HepG2 (cell line): ENCODE measurements around the gene KLHL11. TPM values are rescaled to one million over a fixed set of nuclear protein-coding genes. Genes with fewer than 3 reads are reported as not detected.

Experiments used
- ETV5 ChIP-seq: IDR thresholded peaks from 2 replicates; pipeline ENCODE4 v1.6.1; 2018; ENCODE audit warnings: missing biosample characterization, missing genetic modification reagents, inconsistent platforms, borderline replicate concordance
- GZF1 ChIP-seq: sonication (generic); formaldehyde crosslinking; IDR thresholded peaks from 2 replicates; pipeline ENCODE4 v1.5.1; 2020; ENCODE audit warnings: mild to moderate bottlenecking, missing genetic modification reagents
- KIAA2018 ChIP-seq: sonication (generic); formaldehyde crosslinking; IDR thresholded peaks from 2 replicates; pipeline ENCODE4 v1.5.0; 2020; ENCODE audit warnings: mild to moderate bottlenecking, missing genetic modification reagents, borderline replicate concordance
- NFE2 ChIP-seq: sonication (generic); formaldehyde crosslinking; IDR thresholded peaks from 2 replicates; pipeline ENCODE4 v1.4.0; 2020; ENCODE audit warnings: missing genetic modification reagents
- REXO4 ChIP-seq: sonication (generic); formaldehyde crosslinking; IDR thresholded peaks from 2 replicates; pipeline ENCODE4 v1.8.0; 2022; ENCODE audit warnings: missing genetic modification reagents, mild to moderate bottlenecking, borderline replicate concordance
- RFX1 ChIP-seq: fragments of 450-650 bp; IDR thresholded peaks from 2 replicates; pipeline ENCODE4 v1.6.1; 2017
- RORA ChIP-seq: sonication (generic); formaldehyde crosslinking; IDR thresholded peaks from 2 replicates; pipeline ENCODE4 v1.5.0; 2020; ENCODE audit warnings: mild to moderate bottlenecking, missing genetic modification reagents, moderate library complexity
- SAP130 ChIP-seq: IDR thresholded peaks from 2 replicates; pipeline ENCODE4 v1.6.1; 2016; ENCODE audit warnings: low read depth
- SYNCRIP ChIP-seq: fragments of 200-400 bp; formaldehyde crosslinking; IDR thresholded peaks from 2 replicates; pipeline ENCODE4 v1.6.1; 2018; ENCODE audit warnings: mild to moderate bottlenecking, low read depth, low read length; ENCODE audit not compliant: insufficient read depth
- ZFP37 ChIP-seq: sonication (generic); formaldehyde crosslinking; IDR thresholded peaks from 2 replicates; pipeline ENCODE4 v1.4.0; 2020; ENCODE audit warnings: missing genetic modification reagents, borderline replicate concordance
- ZMAT5 ChIP-seq: sonication (generic); formaldehyde crosslinking; IDR thresholded peaks from 2 replicates; pipeline ENCODE4 v1.5.0; 2020; ENCODE audit warnings: mild to moderate bottlenecking, low read depth, missing genetic modification reagents, borderline replicate concordance
- ZNF546 ChIP-seq: sonication (generic); formaldehyde crosslinking; conservative IDR thresholded peaks from 2 replicates; pipeline ENCODE4 v1.8.1; 2023; ENCODE audit warnings: mild to moderate bottlenecking, missing genetic modification reagents
- ZNF572 ChIP-seq: sonication (generic); formaldehyde crosslinking; IDR thresholded peaks from 2 replicates; pipeline ENCODE4 v1.5.1; 2020; ENCODE audit warnings: mild to moderate bottlenecking, missing genetic modification reagents
- ZNF720 ChIP-seq: sonication (generic); formaldehyde crosslinking; IDR thresholded peaks from 2 replicates; pipeline ENCODE4 v1.4.0; 2020; ENCODE audit warnings: missing genetic modification reagents
- polyA plus RNA-seq, 8 experiments: library from polyadenylated mRNA; depleted of rRNA in 3 of 8; stranded (reverse) in 7 of 8; unstranded in 1 of 8; fragments of >200 nt; fragmentation: Illumina TruSeq in 4 of 8; extraction: Trizol in 4 of 8; gene quantifications; 2 replicates each; pipeline versions ENCODE4 v1.2.1 to v1.2.3, GENCODE V29; 2011 to 2016; ENCODE audit warnings: low read depth in 4 of 8, missing spikeins in 1 of 8, mixed read lengths in 1 of 8; ENCODE audit not compliant: insufficient read depth in 1 of 8
- total RNA-seq, 5 experiments: library from RNA; depleted of rRNA; stranded (reverse); fragments of >200 nt; fragmentation: Illumina TruSeq; extraction: Trizol; gene quantifications; 2 replicates each; pipeline ENCODE4 v1.2.3, GENCODE V29; 2016; ENCODE audit warnings: low read depth in 1 of 5
- TF ChIP-seq, protein P1 (sequence below): sonication (generic); formaldehyde crosslinking; IDR thresholded peaks from 2 replicates; pipeline ENCODE4 v1.4.0; 2020; ENCODE audit warnings: missing genetic modification reagents
- TF ChIP-seq, protein P2 (sequence below): sonication (generic); formaldehyde crosslinking; IDR thresholded peaks from 2 replicates; pipeline ENCODE4 v1.5.0; 2020; ENCODE audit warnings: missing genetic modification reagents
- TF ChIP-seq, protein P3 (sequence below): sonication (generic); formaldehyde crosslinking; IDR thresholded peaks from 2 replicates; pipeline ENCODE4 v1.8.1; 2022; ENCODE audit warnings: mild to moderate bottlenecking, missing genetic modification reagents

The KLHL11 gene
- total and polyA plus RNA-seq, 2 of the 13 experiments (the other 11 are each of a cell fraction or from before 2014, with no cell fraction given): 7.7 to 27.5 TPM

DNA sequence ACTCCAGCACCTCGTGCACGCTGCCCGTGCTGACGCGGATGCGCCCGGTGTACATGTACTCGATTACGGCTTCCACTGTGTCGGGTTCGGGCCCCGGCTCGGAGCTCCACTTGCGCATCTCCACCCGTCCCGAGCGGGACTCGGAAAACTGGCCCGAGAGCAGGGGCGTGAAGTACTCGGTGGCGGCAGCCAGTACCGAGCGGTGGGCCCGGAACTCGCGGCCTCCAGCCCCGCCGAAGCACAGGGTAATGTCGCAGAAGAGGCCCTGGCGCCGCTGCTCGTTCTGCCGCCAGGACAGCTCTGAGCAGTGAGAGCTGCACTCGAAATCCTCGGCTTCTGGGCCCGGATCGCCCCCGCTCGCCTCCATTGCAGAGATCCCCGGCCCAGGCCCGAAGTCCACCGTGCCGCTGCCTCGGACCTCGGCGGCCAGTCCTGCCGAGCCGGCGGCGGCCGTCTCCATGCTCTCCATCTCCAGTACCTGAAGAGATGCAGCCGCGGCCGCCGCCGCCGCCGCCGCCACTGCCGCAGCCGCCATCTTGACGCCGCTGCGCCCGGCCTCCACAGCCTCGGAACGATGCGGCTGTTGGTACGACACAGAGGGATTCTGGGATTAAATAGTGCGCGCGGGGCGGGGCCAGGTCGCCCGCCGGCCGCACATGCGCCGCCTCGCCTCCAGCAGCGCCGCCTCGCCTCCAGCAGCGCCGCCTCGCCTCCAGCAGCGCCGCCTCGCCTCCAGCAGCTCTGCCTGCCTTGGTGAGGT, at the start of gene KLHL11 (continued):
- TF ChIP-seq KIAA2018 (CRISPR knock-in tag) (peak; percentile 33; the same call in 1 of the 2 replicates), SYNCRIP (no peak), ZNF546 (0 out of 2 replicates have a peak, but pooled peaks have one; percentile 49), ZFP37 (CRISPR knock-in tag) (no peak), GZF1 (no peak), RFX1 (no peak), SAP130 (CRISPR knock-in tag) (peak; percentile 83), ETV5 (CRISPR knock-in tag) (no peak; the same call in 1 of the 2 replicates), ZMAT5 (CRISPR knock-in tag) (no peak), ZNF720 (no peak), RORA (CRISPR knock-in tag) (no peak), NFE2 (CRISPR knock-in tag) (no peak), ZNF572 (0 out of 2 replicates have a peak, but pooled peaks have one; percentile 69), REXO4 (CRISPR knock-in tag) (no peak)
- TF ChIP-seq, protein P1, sequence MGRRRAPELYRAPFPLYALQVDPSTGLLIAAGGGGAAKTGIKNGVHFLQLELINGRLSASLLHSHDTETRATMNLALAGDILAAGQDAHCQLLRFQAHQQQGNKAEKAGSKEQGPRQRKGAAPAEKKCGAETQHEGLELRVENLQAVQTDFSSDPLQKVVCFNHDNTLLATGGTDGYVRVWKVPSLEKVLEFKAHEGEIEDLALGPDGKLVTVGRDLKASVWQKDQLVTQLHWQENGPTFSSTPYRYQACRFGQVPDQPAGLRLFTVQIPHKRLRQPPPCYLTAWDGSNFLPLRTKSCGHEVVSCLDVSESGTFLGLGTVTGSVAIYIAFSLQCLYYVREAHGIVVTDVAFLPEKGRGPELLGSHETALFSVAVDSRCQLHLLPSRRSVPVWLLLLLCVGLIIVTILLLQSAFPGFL (CRISPR knock-in tag): 0 out of 2 replicates have a peak, but pooled peaks have one; percentile 57
- TF ChIP-seq, protein P2, sequence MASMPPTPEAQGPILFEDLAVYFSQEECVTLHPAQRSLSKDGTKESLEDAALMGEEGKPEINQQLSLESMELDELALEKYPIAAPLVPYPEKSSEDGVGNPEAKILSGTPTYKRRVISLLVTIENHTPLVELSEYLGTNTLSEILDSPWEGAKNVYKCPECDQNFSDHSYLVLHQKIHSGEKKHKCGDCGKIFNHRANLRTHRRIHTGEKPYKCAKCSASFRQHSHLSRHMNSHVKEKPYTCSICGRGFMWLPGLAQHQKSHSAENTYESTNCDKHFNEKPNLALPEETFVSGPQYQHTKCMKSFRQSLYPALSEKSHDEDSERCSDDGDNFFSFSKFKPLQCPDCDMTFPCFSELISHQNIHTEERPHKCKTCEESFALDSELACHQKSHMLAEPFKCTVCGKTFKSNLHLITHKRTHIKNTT (CRISPR knock-in tag): no peak
- TF ChIP-seq, protein P3, sequence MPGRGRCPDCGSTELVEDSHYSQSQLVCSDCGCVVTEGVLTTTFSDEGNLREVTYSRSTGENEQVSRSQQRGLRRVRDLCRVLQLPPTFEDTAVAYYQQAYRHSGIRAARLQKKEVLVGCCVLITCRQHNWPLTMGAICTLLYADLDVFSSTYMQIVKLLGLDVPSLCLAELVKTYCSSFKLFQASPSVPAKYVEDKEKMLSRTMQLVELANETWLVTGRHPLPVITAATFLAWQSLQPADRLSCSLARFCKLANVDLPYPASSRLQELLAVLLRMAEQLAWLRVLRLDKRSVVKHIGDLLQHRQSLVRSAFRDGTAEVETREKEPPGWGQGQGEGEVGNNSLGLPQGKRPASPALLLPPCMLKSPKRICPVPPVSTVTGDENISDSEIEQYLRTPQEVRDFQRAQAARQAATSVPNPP (CRISPR knock-in tag): no peak; the same call in 1 of the 2 replicates
